Mucosa of descending colon (tissue), 3 donors: ENCODE measurements around the gene HPGDS. TPM values are rescaled to one million over a fixed set of nuclear protein-coding genes. Genes with fewer than 3 reads are reported as not detected.
"Not testable (repeated sequence)": the region's sequence is repeated elsewhere in the genome, so short reads cannot be mapped to it uniquely, and the experiment has no call there.

Source experiments
- ATAC-seq: fragments of 200-7000 bp; cut with Tn5 transposase; one replicate; pipeline ENCODE4 v1.9.1; 2020; ENCODE audit warnings: mild to moderate bottlenecking, moderate library complexity
- DNase-seq, 3 donors: peaks; one replicate each; pipeline ENCODE4 v3.0.0-alpha.2; 2020
- H3K36me3 ChIP-seq: fragments of 200-600 bp; one replicate; pipeline ENCODE4 v1.8.0; 2021; ENCODE audit warnings: low read depth, mild to moderate bottlenecking
- H3K4me1 ChIP-seq: fragments of 200-600 bp; one replicate; pipeline ENCODE4 v1.8.0; 2021; ENCODE audit warnings: low read depth, mild to moderate bottlenecking
- H3K4me3 ChIP-seq: fragments of 200-600 bp; one replicate; pipeline ENCODE4 v1.8.0; 2021; ENCODE audit warnings: mild to moderate bottlenecking
- H3K9me3 ChIP-seq: fragments of 200-600 bp; one replicate; pipeline ENCODE4 v1.8.0; 2021; ENCODE audit warnings: mild to moderate bottlenecking
- CTCF ChIP-seq: fragments of 200-600 bp; IDR thresholded peaks from one replicate; pipeline ENCODE4 v1.8.0; 2022; ENCODE audit warnings: antibody characterized with exemption, mild to moderate bottlenecking
- intact Hi-C, 2 donors: fragments of 100-400 bp; cut with DNase I in 1 of 2; cut with micrococcal nuclease in 1 of 2; formaldehyde crosslinking; loops; one replicate each; pipeline versions ENCODE4 v1.11.0 to v1.11.1; 2022; cut with DNase I, micrococcal nuclease
- total RNA-seq, 3 donors: library from RNA; stranded (reverse); fragmentation: NEBNext Ultra II Directional in 2 of 3; extraction: Animal tissue kit (Norgen Biotek cat#: 25700) in 2 of 3; gene quantifications; one replicate each; pipeline versions ENCODE4 v1.2.1 to v1.2.4, GENCODE V29; 2021 to 2023
- donor health status: DM: no; HTN: no; CAD: no; lungs with moderate emphysema.
- donor health status: DM: no; HTN: no; CAD: no.
- donor health status: DM: no; HTN: yes; CAD: no.

Gene HPGDS
- total RNA-seq, 3 donors from 2014 or later: 1.8 to 6.3 (median 5.4) TPM

- H3K9me3 ChIP-seq: no peaks in the 10 kb centered on the region
- intact Hi-C loops: no loop called here
- H3K4me1 ChIP-seq: no peaks in the 10 kb centered on the region
- TF ChIP-seq CTCF: no peak
- no peak for DNase-seq
- no peak for ATAC-seq
- H3K36me3 ChIP-seq: no peaks in the 10 kb centered on the region
- H3K4me3 ChIP-seq: no peak overlapping the region
These were observed 8.2 kb downstream of the HPGDS start for GRCh38 chr4:94334476-94334875.

GRCh38 chr4:94333866-94334265 lies 8.8 kb downstream of the HPGDS start:
- Histone ChIP-seq H3K4me1 (no peaks in the 10 kb centered on the region), H3K4me3 (no peak overlapping the region), H3K9me3 (no peaks in the 10 kb centered on the region), H3K36me3 (no peaks in the 10 kb centered on the region)
- DNase-seq (no peak), ATAC-seq (no peak)
- TF ChIP-seq CTCF: no peak
- intact Hi-C loops: no loop called here

- intact Hi-C loops: no loop called here
- ATAC-seq: peak; percentile 71
- DNase-seq: no peak
These were observed 9.5 kb downstream of the HPGDS start for GRCh38 chr4:94332983-94333590.

GRCh38 chr4:94329933-94330332 lies 12.7 kb downstream of the HPGDS start:
- ATAC-seq: peak; percentile 73

More at GRCh38 chr4:94332983-94333590, 9.5 kb downstream of the HPGDS start:
- Histone ChIP-seq H3K4me1 (no peaks in the 10 kb centered on the region), H3K36me3 (no peaks in the 10 kb centered on the region), H3K4me3 (no peak overlapping the region), H3K9me3 (no peaks in the 10 kb centered on the region)
- TF ChIP-seq CTCF: no peak

GRCh38 chr4:94325835-94326234 lies 16.8 kb downstream of the HPGDS start:
- peaks cover 20% of the 10 kb centered on the region for H3K9me3 ChIP-seq
- H3K4me3 ChIP-seq: no peak overlapping the region
- no peaks in the 10 kb centered on the region for H3K36me3 ChIP-seq
- intact Hi-C loops: no loop called here
- DNase-seq: no peak
- H3K4me1 ChIP-seq: no peaks in the 10 kb centered on the region
- no peak for ATAC-seq
- no peak for TF ChIP-seq CTCF

More at GRCh38 chr4:94329933-94330332, 12.7 kb downstream of the HPGDS start:
- DNase-seq: no peak
- no peak for TF ChIP-seq CTCF
- no peak overlapping the region for H3K4me3 ChIP-seq
- H3K9me3 ChIP-seq: peaks cover 19% of the 10 kb centered on the region
- intact Hi-C loops: no loop called here
- no peaks in the 10 kb centered on the region for H3K36me3 ChIP-seq
- H3K4me1 ChIP-seq: no peaks in the 10 kb centered on the region

GRCh38 chr4:94319927-94320326 lies 22.7 kb downstream of the HPGDS start:
- H3K9me3 ChIP-seq, H3K4me3 ChIP-seq, DNase-seq, H3K4me1 ChIP-seq, intact Hi-C loops, ATAC-seq, H3K36me3 ChIP-seq: not testable (repeated sequence)
